Keratinocyte (primary cell): ENCODE data around the gene RPL18. TPM values are rescaled to one million over a fixed set of nuclear protein-coding genes. Genes with fewer than 3 reads are reported as not detected.

Experiments
- DNase-seq: peaks from one replicate; pipeline ENCODE4 v3.0.0-alpha.2; 2011; ENCODE audit warnings: low read depth, missing footprints, low spot score
- FAIRE-seq: peaks from 2 replicates; lab custom pipeline; 2011; peaks lifted over from hg19 to GRCh38; lab: Jason Lieb, UNC
- H2AFZ ChIP-seq: 2 replicates; pipeline ENCODE4 v1.6.0; 2012; ENCODE audit warnings: low read length, control low read depth, inconsistent platforms; ENCODE audit not compliant: control insufficient read depth
- H3K27ac ChIP-seq: 2 replicates; pipeline ENCODE4 v1.5.1; 2011; ENCODE audit warnings: low read length; ENCODE audit not compliant: control insufficient read depth, insufficient read depth
- H3K27me3 ChIP-seq: 3 replicates; pipeline ENCODE4 v1.6.0; 2011; ENCODE audit warnings: low read length; ENCODE audit not compliant: control insufficient read depth, insufficient read depth; ENCODE audit errors: extremely low read depth
- H3K36me3 ChIP-seq, 2 experiments: 2 replicates in 1 of 2; 3 replicates in 1 of 2; pipeline ENCODE4 v1.5.1; 2011; ENCODE audit warnings: low read length in 2 of 2, mild to moderate bottlenecking in 1 of 2; ENCODE audit not compliant: control insufficient read depth in 2 of 2, insufficient read depth in 2 of 2; ENCODE audit errors: extremely low read depth in 1 of 2
- H3K4me1 ChIP-seq: 3 replicates; pipeline ENCODE4 v1.5.1; 2011; ENCODE audit warnings: low read length; ENCODE audit not compliant: control insufficient read depth, insufficient read depth; ENCODE audit errors: extremely low read depth
- H3K4me2 ChIP-seq: 3 replicates; pipeline ENCODE4 v1.6.0; 2011; ENCODE audit warnings: low read depth, low read length; ENCODE audit not compliant: control insufficient read depth, insufficient read depth; ENCODE audit errors: extremely low read depth
- H3K4me3 ChIP-seq, 3 experiments: fragments of 200-600 bp in 1 of 3; sonication (generic) in 1 of 3; 2 replicates in 2 of 3; 3 replicates in 1 of 3; pipeline ENCODE4 v1.5.1; 2011 to 2016; ENCODE audit warnings: low read length in 3 of 3, mild to moderate bottlenecking in 3 of 3, control low read depth in 2 of 3, inconsistent platforms in 1 of 3, low read depth in 1 of 3, mixed read lengths in 1 of 3, mixed run types in 1 of 3, moderate library complexity in 1 of 3; ENCODE audit not compliant: control insufficient read depth in 2 of 3, insufficient read depth in 2 of 3; ENCODE audit errors: extremely low read depth in 1 of 3
- H3K79me2 ChIP-seq: 2 replicates; pipeline ENCODE4 v1.6.0; 2012; ENCODE audit warnings: low read length; ENCODE audit not compliant: control insufficient read depth, insufficient read depth
- H3K9ac ChIP-seq: 3 replicates; pipeline ENCODE4 v1.6.0; 2011; ENCODE audit warnings: low read length; ENCODE audit not compliant: control insufficient read depth, insufficient read depth; ENCODE audit errors: extremely low read depth
- H3K9me1 ChIP-seq: 3 replicates; pipeline ENCODE4 v1.6.0; 2011; ENCODE audit warnings: low read length; ENCODE audit not compliant: control insufficient read depth, insufficient read depth; ENCODE audit errors: extremely low read depth
- H3K9me3 ChIP-seq: 2 replicates; pipeline ENCODE4 v1.5.1; 2012; ENCODE audit warnings: low read depth, low read length; ENCODE audit not compliant: control insufficient read depth
- H4K20me1 ChIP-seq: 3 replicates; pipeline ENCODE4 v1.6.0; 2011; ENCODE audit warnings: low read length; ENCODE audit not compliant: control insufficient read depth, insufficient read depth; ENCODE audit errors: extremely low read depth
- EZH2 ChIP-seq: IDR thresholded peaks from one replicate; pipeline ENCODE4 v1.6.1; 2012; ENCODE audit warnings: inconsistent platforms, mild to moderate bottlenecking, low read length, moderate library complexity
- dilution Hi-C: fragments of 300-500 bp; cut with MboI; formaldehyde crosslinking; loops from one replicate; pipeline ENCODE4 v1.7.0; 2020; ENCODE audit warnings: low sequenced_read_pairs; ENCODE audit not compliant: extremely low pct_ligation_motif_present
- polyA plus RNA-seq, 5 experiments: library from polyadenylated mRNA; depleted of rRNA in 3 of 5; stranded (reverse) in 3 of 5; stranded (forward) in 1 of 5; unstranded in 1 of 5; fragments of >200 nt; gene quantifications; 1 replicate in 1 of 5; 2 replicates in 3 of 5; 3 replicates in 1 of 5; pipeline versions ENCODE4 v1.2.1 to v1.2.3, GENCODE V29; 2011 to 2012; ENCODE audit warnings: missing spikeins in 2 of 5, low read depth in 1 of 5, low replicate concordance in 1 of 5
- TF ChIP-seq, protein P1 (sequence below), 3 experiments: IDR thresholded peaks in 1 of 3; conservative IDR thresholded peaks in 1 of 3; optimal IDR thresholded peaks in 1 of 3; 2 replicates in 2 of 3; 3 replicates in 1 of 3; pipeline versions ENCODE3 to v1.5.1; 2011; ENCODE audit warnings: low read length in 3 of 3, mild to moderate bottlenecking in 3 of 3, moderate library complexity in 2 of 3, control low read depth in 1 of 3, inconsistent platforms in 1 of 3; ENCODE audit not compliant: insufficient read depth in 2 of 3; ENCODE audit errors: extremely low read depth in 1 of 3

The RPL18 gene
- polyA plus RNA-seq, 1 donor (not counting 4 experiments of a cell fraction or from before 2014, with no cell fraction given): 1,015 TPM

DNA sequence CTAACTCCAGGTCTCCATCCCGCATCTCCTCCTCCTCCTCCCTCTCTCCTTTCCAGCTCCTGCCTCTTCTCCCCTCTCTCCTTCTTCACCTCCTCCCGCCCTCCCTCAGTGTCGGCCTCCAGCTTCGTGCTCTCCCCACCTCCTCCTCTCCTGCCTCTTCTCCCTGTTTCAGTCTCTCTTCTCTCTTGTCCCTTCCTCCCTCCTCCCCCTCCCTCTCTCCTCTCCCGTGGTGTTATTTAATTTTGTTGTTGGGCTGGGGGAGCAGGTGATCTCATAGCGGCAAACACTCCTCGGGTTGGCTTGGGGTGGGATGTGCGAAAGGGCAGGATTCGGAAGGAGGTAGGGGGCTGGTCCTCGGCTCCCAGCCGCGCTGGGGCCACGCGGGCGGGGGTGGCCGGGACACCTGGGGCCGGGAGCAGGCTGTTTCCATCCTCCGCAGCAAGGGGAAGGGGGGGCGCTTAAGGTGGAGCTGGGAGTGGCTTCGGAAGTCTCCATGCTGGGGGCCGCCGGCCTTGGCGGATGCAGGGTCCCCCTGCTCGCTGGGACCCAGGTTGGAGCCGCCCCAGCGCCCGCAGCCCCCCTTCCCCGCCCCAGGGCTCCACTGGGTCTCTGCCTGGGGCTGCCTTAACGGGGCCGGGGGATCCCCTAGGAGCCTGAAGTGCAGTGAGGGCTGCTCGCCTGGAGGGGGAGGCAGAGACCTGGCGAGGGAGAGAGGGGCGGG lies 27.2 kb upstream of the RPL18 start, which contains the start of gene CA11:
Gene CA11 (minus strand): TSS at position 187 of the 721 bp plus-strand sequence. CDS start 555 bp downstream, outside the sequence.
- no peak for TF ChIP-seq EZH2
- TF ChIP-seq, protein P1, sequence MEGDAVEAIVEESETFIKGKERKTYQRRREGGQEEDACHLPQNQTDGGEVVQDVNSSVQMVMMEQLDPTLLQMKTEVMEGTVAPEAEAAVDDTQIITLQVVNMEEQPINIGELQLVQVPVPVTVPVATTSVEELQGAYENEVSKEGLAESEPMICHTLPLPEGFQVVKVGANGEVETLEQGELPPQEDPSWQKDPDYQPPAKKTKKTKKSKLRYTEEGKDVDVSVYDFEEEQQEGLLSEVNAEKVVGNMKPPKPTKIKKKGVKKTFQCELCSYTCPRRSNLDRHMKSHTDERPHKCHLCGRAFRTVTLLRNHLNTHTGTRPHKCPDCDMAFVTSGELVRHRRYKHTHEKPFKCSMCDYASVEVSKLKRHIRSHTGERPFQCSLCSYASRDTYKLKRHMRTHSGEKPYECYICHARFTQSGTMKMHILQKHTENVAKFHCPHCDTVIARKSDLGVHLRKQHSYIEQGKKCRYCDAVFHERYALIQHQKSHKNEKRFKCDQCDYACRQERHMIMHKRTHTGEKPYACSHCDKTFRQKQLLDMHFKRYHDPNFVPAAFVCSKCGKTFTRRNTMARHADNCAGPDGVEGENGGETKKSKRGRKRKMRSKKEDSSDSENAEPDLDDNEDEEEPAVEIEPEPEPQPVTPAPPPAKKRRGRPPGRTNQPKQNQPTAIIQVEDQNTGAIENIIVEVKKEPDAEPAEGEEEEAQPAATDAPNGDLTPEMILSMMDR (optimal IDR thresholded peaks at IDR 0.05 in 1 of 3, IDR thresholded peaks at IDR 0.05 in 1 of 3, conservative IDR thresholded peaks at IDR 0.05 in 1 of 3; ENCODE audit: extremely low read depth in 1 of 3, insufficient read depth in 2 of 3, low read length in 3 of 3): peak; percentile 54 to 96 (median 91)
- Histone ChIP-seq H2AFZ (peak within 1 kb of the TSS; percentile 85), H3K27ac (no peak within 1 kb of the TSS), H3K9me3 (no peaks in the 10 kb centered on the region), H4K20me1 (no peaks in the 10 kb centered on the region), H3K36me3 (no peaks in the 10 kb centered on the region), H3K9ac (peak within 1 kb of the TSS; percentile 62), H3K4me3 (peak within 1 kb of the TSS; percentile 51 to 84 (median 67)), H3K27me3 (peaks cover 5% of the 10 kb centered on the region), H3K79me2 (no peaks in the 10 kb centered on the region), H3K4me2 (peak within 1 kb of the TSS; percentile 88), H3K4me1 (peaks cover 20% of the 10 kb centered on the region), H3K9me1 (no peaks in the 10 kb centered on the region)
- FAIRE-seq: no peak
- dilution Hi-C loops: no loop called here
- DNase-seq: no peak

DNA sequence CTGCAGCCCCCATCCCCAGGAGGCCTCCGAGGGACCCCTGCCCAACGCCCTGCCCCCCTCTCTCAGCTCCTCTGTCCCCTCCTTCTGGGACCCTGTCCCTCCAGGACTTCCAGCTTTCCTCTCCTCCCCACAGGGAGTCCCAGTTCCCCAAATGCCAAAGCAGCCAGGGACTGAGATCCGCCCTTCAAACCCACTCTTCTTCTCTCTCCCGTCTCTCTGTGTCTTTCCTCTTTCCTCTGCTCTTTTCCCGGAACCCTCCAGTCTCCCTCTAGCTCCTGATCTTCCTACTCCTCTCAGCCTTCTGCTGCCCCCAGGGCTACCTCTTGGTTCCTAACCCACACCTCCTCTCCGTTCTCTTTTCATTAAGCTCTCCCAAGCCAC lies 26.6 kb upstream of the RPL18 start:
- H3K9me1 ChIP-seq: no peaks in the 10 kb centered on the region
- H3K4me3 ChIP-seq: peak overlapping the region; percentile 51 to 84 (median 67)
- DNase-seq: no peak
- no peaks in the 10 kb centered on the region for H3K36me3 ChIP-seq
- peak overlapping the region; percentile 85 for H2AFZ ChIP-seq
- FAIRE-seq: no peak
- H3K4me1 ChIP-seq: peaks cover 20% of the 10 kb centered on the region
- peak overlapping the region; percentile 88 for H3K4me2 ChIP-seq
- peak overlapping the region; percentile 62 for H3K9ac ChIP-seq
- peaks cover 5% of the 10 kb centered on the region for H3K27me3 ChIP-seq
- TF ChIP-seq, protein P1 (optimal IDR thresholded peaks at IDR 0.05 in 1 of 3, IDR thresholded peaks at IDR 0.05 in 1 of 3, conservative IDR thresholded peaks at IDR 0.05 in 1 of 3; ENCODE audit: extremely low read depth in 1 of 3, insufficient read depth in 2 of 3, low read length in 3 of 3): no peak
- TF ChIP-seq EZH2: no peak
- no peaks in the 10 kb centered on the region for H4K20me1 ChIP-seq
- dilution Hi-C loops: no loop called here
- no peak overlapping the region for H3K27ac ChIP-seq
- no peaks in the 10 kb centered on the region for H3K9me3 ChIP-seq
- no peaks in the 10 kb centered on the region for H3K79me2 ChIP-seq
